ENCODE data around the gene EDRF1.

- no peak for TF ChIP-seq RELA (CRISPR knock-in tag; IDR thresholded peaks at IDR 0.05; ENCODE audit: borderline replicate concordance)
- TF ChIP-seq MAX (CRISPR knock-in tag; IDR thresholded peaks at IDR 0.05), result no peak
- TF ChIP-seq, protein P1, sequence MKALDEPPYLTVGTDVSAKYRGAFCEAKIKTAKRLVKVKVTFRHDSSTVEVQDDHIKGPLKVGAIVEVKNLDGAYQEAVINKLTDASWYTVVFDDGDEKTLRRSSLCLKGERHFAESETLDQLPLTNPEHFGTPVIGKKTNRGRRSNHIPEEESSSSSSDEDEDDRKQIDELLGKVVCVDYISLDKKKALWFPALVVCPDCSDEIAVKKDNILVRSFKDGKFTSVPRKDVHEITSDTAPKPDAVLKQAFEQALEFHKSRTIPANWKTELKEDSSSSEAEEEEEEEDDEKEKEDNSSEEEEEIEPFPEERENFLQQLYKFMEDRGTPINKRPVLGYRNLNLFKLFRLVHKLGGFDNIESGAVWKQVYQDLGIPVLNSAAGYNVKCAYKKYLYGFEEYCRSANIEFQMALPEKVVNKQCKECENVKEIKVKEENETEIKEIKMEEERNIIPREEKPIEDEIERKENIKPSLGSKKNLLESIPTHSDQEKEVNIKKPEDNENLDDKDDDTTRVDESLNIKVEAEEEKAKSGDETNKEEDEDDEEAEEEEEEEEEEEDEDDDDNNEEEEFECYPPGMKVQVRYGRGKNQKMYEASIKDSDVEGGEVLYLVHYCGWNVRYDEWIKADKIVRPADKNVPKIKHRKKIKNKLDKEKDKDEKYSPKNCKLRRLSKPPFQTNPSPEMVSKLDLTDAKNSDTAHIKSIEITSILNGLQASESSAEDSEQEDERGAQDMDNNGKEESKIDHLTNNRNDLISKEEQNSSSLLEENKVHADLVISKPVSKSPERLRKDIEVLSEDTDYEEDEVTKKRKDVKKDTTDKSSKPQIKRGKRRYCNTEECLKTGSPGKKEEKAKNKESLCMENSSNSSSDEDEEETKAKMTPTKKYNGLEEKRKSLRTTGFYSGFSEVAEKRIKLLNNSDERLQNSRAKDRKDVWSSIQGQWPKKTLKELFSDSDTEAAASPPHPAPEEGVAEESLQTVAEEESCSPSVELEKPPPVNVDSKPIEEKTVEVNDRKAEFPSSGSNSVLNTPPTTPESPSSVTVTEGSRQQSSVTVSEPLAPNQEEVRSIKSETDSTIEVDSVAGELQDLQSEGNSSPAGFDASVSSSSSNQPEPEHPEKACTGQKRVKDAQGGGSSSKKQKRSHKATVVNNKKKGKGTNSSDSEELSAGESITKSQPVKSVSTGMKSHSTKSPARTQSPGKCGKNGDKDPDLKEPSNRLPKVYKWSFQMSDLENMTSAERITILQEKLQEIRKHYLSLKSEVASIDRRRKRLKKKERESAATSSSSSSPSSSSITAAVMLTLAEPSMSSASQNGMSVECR (CRISPR knock-in tag; IDR thresholded peaks at IDR 0.05; ENCODE audit: borderline replicate concordance), result no peak
These were observed 8.3 kb upstream of the EDRF1 start for GRCh38 chr10:125711110-125711750.
